HG02610 (cell line): ENCODE results near the gene FBLN2.
"Not testable (repeated sequence)": the region's sequence is repeated elsewhere in the genome, so short reads cannot be mapped to it uniquely, and the experiment has no call there.

Experiments
- ATAC-seq: cut with Tn5 transposase; IDR thresholded peaks from one replicate; pipeline ENCODE4 v1.9.1; 2021; ENCODE audit warnings: mild to moderate bottlenecking, moderate library complexity; ENCODE audit not compliant: unreplicated experiment

The FBLN2 gene

DNA sequence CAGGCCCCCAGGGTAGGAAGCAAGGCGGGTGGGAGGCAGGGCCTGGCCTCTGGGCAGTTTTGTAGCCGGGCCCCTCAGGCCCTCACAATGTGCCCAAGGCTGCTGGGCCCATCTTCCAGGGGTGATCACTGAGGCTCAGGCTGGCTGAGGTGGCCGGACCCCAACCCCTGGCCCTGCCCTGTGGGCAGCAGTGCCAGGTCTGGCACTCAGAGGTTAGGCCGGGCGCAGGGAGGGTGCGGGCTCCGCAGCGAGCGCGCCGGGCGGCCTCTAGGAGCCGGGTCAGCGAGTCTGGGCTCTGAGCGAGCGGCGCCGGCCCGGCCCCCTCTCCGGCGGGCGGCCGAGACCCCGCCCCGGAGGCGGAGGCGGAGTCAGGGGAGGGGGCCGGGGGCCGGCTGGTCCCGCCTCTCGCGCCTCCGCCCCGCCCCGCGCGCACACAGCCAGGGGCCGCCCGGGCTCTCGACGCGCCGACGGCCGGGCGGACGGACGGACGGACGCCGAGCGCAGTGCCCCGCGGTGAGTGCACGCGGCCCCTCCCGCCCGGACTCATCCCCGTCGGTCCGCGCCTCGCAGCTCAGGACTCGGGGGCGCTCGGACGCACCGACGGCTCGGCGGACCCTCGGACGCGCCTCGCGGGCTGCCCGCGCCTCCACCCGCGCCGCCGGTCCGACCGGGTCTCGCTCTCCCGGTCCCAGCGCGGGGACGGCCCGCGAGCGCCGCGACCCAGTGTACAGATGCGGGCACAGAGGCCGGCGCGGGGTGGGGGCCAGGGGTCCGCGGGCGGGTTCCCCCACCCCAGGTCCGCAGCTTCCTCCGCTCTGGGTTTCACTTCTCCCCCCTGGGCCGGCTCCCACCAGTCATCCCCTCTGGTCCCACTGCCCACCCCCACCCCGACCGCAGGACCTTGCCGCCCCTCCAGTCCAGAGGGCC is at the start of gene FBLN2:
Gene FBLN2 (plus strand): TSS at position 430 of the 927 bp plus-strand sequence. CDS start 21,231 bp downstream, outside the sequence.
- ATAC-seq: no peak

DNA sequence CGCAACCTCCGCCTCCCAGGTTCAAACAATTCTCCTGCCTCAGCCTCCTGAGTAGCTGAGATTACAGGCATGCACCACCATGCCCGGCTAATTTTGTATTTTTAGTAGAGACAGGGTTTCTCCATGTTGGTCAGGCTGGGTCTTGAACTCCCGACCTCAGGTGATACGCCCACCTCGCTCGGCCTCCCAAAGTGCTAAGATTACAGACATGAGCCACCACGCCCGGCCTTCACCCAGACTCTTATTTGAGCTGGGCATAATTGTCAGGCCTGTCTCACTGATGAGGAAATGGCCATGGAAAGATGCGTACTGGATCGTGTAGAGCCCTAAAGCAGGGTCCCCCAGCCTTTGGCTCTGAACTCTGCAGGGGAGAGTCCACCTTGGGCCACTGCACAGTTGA is 49.7 kb upstream of the FBLN2 start:
- ATAC-seq: not testable (repeated sequence)

DNA sequence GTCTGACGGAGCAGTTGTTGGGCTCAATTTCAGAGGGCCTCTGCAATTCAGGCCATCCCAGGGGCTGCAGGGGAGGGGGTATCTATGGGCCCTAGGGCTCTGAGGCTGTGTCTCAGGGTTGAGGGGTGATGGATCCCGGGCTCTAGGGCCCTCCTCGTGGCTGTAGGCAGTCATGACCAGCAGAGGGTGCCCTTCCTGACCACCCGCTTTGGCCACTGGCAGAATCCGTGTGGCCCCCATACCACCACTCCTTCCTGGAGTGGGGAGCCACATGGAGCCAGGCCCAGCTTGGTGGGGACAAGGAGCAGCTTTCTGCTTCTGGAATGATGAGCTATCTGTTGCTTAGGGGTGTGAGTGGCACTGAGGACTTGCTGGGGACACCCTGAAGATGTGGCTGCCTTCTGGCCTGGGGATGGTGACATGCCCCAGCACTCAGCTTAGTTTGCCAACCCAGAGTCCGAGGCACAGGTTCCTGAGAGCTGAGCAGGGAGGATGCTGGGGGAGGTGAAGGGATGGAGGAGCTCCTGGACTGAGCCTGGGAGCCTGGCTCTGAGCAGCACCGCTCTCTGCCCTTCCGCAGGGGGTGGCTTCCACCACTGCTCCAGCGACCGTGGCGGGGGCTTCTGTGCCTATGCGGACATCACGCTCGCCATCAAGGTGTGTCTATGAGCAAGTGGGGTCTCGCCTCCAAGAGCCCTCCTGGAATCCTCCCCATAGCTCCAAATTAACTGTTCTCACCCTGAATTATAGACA is 48.6 kb upstream of the FBLN2 start:
- ATAC-seq: no peak

DNA sequence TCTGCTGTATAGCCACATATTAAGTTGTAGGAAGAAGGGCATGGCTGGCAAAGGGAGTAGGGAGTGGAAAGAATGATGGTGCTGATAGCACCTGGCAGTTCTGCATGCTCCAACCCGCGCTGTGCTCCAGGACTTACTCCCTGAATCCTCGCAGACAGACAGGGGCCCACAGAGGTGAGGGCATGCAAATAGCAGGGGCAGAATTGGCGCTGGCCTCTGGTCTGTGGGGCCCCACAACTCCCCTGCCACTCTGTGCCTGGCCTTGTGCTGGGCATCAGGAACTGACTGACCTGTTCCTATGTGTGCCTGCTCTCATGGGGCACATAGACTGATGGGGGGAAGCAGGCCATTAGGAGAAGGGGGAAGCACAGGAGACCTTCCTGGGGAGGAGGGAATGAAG is 47.9 kb upstream of the FBLN2 start:
- ATAC-seq: no peak

DNA sequence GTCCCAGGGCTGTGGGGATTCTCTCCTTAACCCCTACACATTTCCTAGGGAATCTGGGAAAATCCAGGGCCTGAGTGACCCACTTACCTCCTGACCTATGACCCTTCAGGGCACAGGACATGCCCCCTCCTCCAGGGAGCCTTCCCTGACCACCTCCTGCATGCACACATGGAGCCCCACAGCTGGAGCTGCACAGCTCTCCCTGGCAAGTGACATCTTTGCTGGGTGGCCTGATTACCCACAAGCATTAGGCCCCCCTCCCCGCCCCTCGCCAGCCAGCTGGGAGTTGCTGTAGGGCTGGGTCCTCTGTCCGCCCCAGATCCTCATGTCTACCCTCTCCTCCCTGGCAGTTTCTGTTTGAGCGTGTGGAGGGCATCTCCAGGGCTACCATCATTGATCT is 47.4 kb upstream of the FBLN2 start:
- no peak for ATAC-seq

DNA sequence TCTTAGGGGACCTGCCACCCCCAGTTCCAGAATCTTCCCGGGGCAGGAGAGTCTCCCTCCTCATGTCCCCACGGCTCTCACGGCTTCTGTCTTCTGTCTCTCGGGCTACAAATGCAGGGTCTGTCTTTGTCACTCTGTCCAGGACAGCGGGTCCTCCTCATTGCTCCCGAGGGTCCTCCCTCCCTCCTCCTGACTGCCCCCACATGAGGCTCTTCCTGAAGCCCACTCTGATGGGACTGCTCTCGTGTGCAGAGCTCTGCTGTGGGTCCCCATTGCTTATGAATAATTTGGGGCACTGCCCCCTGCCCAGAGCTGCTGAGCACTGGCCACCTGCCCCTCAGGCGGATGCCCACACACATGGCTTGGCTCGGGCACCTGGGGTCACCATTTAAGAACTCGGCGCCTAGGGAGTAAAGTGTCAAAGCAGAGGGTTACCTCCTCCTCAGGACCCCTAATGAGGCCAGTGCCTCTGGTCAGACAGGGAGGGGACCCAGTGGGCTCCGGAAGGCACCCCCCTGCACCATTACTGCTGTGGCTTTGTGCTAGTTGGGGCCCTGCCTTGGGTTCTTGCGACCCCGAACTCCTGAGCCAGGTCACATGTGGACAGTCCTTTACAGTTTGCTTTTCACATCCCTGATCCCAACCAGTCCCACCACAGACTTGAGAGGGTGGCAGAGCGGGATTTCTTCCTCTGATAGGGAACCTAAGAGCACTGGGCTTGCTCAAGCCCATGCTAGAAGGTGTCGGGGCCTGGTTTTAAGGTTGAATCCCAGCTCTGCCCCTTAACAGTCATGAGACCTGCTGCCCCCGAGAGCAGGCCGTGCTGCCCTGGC is 46.8 kb upstream of the FBLN2 start:
- ATAC-seq: no peak

DNA sequence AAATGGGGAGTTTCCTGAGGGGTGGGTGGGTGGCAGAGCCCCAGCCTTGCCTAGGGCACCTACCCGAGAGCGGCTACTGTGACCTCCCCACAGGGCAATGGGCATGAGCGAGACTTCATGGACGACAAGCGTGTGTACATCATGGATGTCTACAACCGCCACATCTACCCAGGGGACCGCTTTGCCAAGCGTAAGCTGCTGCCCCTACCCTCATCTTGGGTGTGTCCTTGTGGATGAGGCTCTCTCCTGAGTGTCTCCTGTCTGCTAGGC is 46.2 kb upstream of the FBLN2 start:
- no peak for ATAC-seq

DNA sequence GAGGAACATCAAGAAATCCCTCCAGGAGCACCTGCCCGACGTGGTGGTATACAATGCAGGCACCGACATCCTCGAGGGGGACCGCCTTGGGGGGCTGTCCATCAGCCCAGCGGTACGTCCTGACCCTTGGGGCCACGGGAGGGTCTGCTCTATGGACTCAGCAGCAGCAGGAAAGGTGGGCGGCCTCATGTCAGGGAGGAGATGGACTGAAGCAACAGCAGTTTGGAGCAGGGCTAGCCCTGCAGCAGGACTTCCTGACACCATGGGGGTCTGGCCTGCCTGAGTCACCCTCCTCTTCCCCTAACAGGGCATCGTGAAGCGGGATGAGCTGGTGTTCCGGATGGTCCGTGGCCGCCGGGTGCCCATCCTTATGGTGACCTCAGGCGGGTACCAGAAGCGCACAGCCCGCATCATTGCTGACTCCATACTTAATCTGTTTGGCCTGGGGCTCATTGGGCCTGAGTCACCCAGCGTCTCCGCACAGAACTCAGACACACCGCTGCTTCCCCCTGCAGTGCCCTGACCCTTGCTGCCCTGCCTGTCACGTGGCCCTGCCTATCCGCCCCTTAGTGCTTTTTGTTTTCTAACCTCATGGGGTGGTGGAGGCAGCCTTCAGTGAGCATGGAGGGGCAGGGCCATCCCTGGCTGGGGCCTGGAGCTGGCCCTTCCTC is 44.6 kb upstream of the FBLN2 start:
- ATAC-seq: no peak

DNA sequence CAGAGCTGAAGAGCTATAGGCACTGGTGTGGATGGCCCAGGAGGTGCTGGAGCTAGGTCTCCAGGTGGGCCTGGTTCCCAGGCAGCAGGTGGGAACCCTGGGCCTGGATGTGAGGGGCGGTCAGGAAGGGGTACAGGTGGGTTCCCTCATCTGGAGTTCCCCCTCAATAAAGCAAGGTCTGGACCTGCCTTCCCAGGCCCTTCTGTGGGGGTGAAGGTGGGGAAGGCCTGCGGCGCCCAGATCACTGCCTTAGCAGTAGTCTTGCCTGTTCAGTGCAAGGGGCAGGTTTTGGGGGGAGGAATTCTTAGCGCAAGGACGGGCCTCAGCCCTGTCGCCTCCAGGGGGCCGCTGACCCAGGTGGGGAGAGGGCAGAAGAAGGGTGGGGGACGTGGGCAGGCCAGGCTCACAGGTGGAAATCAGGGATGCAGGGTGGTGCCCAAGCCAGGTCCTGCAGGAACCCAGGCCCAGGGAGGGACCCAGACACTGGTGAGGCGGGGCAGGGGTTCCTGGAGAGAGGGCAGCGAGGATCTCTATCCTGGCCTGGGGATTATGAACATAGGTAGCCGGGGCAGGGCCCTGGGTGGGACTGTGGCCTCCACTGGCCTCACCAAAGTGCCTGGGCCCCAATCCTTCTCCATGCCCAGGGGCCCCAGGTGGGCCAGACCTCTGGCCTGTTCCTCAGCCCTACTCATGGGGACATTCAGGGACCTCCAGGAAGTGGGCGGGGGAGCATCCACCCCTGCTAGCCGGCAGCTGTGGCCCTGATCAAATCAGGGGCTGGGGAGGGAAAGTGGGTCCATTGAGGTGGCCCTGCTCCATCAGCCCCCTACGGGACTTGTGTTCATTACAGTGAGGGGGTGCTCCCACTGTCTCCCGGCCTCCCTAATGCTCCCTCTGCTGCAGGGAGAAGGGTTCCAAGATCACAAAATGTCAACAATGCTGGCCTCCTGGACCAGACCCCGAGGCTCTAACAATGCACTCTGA is 43.5 kb upstream of the FBLN2 start:
- no peak for ATAC-seq

DNA sequence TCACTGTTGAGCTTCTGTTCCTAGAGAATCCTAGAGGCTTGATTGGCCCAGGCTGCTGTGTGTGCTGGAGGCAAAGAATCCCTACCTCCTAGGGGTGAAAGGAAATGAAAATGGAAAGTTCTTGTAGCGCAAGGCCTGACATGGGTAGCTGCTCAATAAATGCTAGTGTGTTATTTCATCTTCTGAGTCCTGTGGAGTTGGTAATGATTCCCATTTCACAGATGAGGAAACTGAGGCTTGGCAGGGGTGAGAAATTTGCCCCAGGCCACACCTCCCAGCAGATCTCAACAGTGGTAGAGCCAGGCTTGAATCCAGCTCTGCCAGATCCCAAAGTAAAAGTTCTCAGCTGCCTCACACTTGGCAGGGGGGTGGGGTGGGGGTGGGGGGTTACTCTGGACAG is 42.7 kb upstream of the FBLN2 start:
- no peak for ATAC-seq

DNA sequence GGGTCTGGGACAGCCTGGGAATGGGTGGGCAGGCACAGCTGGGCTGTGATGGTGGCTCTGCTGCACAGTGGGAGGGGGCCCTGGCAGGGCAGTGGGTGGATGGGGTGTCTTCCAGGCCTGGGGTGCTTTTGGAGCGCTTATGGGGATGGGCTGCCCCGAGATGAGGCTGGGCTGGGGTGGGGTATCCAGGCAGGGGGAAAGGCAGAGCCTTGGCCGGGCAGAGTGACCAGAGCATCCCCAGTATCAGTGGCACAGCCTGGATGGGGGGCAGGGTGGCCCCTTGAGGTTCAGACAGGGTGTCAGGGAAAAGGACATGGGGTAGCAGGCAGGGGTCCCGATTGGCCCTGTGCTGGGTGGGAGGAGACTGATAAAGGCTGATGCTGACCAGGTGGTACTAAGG is 42.2 kb upstream of the FBLN2 start:
- no peak for ATAC-seq

DNA sequence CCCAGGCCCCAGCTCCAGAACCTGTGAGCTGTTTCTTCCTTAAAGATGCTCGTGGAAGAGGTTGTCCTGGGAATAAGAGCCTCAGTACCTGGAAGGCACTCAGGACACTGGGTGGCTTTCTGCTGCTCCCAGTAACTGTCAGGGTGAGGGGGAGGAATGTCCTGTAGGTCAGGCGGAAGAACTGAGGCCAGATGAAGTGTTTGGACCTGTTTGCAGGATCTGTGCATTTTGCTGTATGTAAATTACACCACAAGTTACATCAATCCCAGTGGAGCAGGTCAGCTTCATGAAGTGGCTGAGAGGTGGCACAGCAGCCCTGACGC is 41.7 kb upstream of the FBLN2 start:
- no peak for ATAC-seq

DNA sequence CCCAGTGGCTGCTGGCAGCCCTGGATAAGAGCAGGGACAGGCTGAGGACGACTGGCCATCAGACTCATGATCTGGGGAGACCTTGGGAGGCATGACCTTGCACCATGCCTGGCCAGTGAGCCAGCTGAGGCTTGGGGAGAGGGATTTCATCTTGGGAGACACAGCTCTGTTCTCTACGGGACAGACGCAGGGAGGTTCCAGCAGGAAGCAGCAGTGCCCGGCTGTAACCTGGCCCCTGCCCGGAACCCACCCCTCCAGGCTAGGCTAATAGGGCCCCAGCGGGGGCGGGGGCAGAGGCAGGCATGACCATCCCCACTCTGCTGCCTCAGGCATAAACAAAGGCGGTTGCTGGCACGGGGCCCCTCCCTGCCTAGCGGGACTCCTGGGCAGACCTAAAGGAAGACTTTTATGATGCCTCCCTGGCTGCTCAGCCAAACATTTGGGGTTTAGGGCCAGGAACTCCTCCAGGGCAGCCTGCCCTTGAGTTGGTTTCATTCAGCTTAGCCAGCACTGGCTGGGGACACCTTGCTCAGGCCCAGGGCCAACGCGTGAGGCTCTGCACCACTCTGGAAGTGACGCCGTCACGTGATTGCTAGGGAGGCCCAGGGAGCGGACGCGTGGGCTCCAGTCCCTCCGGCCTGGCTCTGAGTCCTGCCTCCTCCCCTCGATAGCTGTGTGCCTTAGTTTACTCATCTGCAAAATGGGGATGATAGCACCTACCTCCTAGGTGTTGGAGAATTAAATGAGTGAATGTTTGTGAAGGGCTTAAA is 41.2 kb upstream of the FBLN2 start:
- ATAC-seq: no peak

DNA sequence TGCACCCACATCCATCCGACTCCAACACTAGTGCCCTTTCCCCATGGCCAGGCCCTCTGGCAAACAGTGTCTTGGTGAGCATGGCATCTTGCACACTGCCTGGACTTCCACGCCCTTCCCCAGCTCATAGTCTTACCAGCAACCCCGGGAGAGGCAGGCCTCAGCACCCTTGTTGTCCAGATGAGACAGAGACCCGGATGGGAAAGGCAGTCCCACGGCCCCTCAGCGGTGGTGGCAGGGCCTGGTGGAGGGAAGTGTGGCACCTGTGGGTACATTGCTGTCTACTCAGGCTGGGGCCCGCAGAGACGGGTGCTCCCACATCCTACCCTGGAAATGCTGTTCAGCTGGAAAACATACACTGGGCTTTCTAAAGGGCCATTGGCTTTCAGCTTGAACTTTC is 40.4 kb upstream of the FBLN2 start:
- no peak for ATAC-seq

DNA sequence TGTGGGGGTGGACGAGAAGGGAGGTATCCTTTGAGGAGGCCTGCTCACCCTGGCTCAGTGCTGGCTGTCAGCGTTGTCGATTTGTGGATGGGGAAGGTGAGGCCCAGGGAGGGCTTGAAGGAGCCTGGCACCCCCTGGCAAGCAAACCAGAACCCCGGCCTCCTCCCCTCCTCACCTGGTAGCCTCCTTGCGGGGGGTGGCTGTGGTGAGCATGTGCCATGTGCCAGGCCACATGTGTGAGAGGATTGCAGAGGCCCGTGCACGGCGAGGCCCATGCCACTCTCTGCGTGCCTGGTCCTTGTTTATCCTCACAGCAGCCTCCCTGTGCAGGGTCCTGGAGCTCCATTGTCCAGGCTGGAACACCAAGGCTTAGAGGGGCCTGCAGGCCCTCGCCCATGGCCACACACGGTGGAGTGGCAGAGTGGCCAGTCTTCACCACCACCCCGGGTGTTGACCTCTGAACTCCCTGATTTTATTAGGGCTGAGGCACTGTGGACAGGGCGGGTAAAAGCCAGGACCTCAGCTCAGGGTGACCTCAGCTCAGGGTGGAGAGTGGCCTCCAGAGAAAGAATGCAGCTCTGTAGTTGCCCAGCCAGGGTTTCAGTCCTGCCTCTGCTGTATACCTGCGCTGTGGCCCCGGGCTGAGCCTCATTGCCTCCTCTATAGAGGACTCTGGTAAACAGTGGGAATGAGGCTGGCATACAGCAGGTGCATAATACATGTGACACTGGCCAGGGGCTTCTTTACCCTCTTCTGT is 39.7 kb upstream of the FBLN2 start:
- ATAC-seq: no peak

DNA sequence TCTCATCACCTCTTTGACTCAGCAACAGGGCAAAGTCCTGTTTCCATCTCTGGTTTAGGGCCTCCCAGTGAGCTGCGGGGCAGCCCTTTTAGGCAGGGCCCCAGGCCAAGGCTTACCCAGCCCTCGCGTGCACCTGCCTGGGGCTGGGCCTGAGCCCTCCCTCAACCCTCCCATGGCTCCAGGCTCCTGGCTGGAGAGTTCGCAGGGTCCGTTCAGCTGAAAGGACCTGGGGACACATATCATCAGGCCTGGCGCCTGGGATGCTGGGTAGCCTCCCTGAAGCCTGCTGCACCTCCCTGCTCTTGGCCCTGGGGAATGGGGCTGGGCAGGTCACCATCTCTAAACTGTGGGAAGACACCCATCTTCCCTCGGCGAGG is 39.1 kb upstream of the FBLN2 start:
- ATAC-seq: no peak

DNA sequence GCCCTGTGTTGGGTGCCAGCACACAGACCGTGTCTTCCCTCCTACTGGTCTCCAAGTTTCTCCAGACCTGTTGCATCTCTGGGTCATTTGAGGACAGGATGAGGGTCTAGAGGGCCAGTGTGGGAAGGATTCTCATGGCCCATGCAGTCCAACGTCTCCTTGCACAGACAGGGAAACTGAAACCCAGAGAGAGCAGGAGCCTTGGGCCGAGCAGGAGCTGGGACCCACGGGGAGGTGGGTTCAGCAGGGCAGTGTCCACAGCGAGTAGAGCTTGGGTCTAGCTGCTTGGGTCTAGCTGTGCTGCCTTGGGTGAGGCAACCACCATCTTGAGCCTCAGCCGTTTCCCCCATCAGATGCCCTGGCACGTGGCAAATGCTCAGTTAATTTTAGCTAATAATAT is 36.5 kb upstream of the FBLN2 start:
- no peak for ATAC-seq

DNA sequence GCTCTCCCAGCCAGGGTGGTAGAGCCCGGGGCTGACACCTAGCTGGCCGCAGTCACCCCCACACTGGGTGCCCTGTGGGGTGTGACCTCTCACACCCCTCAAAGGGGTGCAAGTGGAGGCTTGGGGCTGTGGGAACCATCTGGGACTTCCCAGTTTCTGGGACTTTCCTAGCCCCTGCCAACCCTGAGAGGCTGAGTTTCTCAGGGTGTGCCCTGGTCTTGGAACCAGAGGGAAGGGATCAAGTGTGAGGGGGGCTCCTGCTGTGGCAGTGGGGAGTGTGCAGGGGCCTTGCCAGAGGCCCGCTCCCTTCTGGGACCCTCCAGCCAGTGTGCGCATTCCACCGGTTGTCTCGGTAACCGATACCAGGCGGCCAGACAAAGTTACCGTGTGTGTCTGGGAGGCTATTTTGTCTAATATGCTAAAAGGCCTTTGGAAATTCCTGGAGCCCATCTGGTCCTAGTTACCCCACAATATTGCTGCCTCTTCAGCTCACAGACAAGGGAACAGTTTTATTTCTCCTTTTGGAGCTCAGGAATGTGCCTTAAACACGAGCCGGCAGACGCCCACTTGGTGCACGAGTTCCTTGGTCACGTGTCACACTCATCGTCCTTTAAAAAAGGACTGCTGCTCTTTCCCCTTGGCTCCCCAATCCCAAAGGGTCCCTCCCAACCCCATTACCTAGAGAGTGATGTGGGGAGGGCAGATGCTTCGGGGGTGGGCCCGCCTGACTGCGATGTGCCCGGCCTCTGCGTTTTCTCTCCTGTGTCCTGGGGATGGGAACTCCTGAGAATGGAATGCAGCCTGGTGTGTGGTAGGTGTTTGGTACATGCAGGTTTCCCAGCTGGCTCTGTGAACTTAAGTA is 35.6 kb upstream of the FBLN2 start:
- ATAC-seq: no peak
